Measurements from ENCODE around the gene SSH2. TPM values are rescaled to one million over a fixed set of nuclear protein-coding genes. Genes with fewer than 3 reads are reported as not detected.

SSH2 gene
- total and polyA plus RNA-seq, 2 donors from 2014 or later: 19.7 to 62.5 TPM

- FAIRE-seq (no peak), DNase-seq (no peak)
- no peak overlapping the region for H3K9ac ChIP-seq (ENCODE audit: low read length in 3 of 3)
- H3K4me1 ChIP-seq (ENCODE audit: control insufficient read depth in 2 of 3, insufficient read depth in 2 of 3, low read depth in 1 of 3, low read length in 3 of 3): peaks cover 4 to 7% (median 6%) of the 10 kb centered on the region in 3 donors
- H3K27me3 ChIP-seq (ENCODE audit: control insufficient read depth, insufficient read depth, low read length): no peaks in the 10 kb centered on the region
- no peak overlapping the region for H3K4me3 ChIP-seq (ENCODE audit: low read length in 3 of 3)
- intact Hi-C loops (cut with DNase I): no loop called here
- H3K36me3 ChIP-seq (ENCODE audit: control insufficient read depth in 2 of 3, insufficient read depth in 3 of 3, low read length in 3 of 3): no peaks in the 10 kb centered on the region
- no peak for TF ChIP-seq CTCF (IDR thresholded peaks at IDR 0.05; ENCODE audit: borderline replicate concordance, extremely low read depth, insufficient read depth)
- H3K9me3 ChIP-seq (ENCODE audit: control insufficient read depth in 2 of 3, insufficient read depth in 1 of 3, low read length in 3 of 3): no peaks in the 10 kb centered on the region
- no peak overlapping the region for H3K27ac ChIP-seq (ENCODE audit: low read depth in 2 of 2, low read length in 2 of 2)
Observed at GRCh38 chr17:29846298-29846697, 83.7 kb downstream of the SSH2 start.

GRCh38 chr17:29844339-29845048 lies 85.5 kb downstream of the SSH2 start:
- TF ChIP-seq CTCF (IDR thresholded peaks at IDR 0.05; ENCODE audit: borderline replicate concordance, extremely low read depth, insufficient read depth): no peak
- intact Hi-C loops (cut with DNase I): no loop called here
- H3K9ac ChIP-seq (ENCODE audit: low read length in 3 of 3): no peak overlapping the region
- DNase-seq: peak in 4 of 5 donors; percentile 25 to 71 (median 57)
- no peaks in the 10 kb centered on the region for H3K9me3 ChIP-seq (ENCODE audit: control insufficient read depth in 2 of 3, insufficient read depth in 1 of 3, low read length in 3 of 3)
- no peak for FAIRE-seq
- H3K4me3 ChIP-seq (ENCODE audit: low read length in 3 of 3): no peak overlapping the region
- H3K36me3 ChIP-seq (ENCODE audit: control insufficient read depth in 2 of 3, insufficient read depth in 3 of 3, low read length in 3 of 3): no peaks in the 10 kb centered on the region
- no peak overlapping the region for H3K27ac ChIP-seq (ENCODE audit: low read depth in 2 of 2, low read length in 2 of 2)
- H3K4me1 ChIP-seq (ENCODE audit: control insufficient read depth in 2 of 3, insufficient read depth in 2 of 3, low read depth in 1 of 3, low read length in 3 of 3): peaks cover 4 to 7% (median 6%) of the 10 kb centered on the region in 3 donors
- no peaks in the 10 kb centered on the region for H3K27me3 ChIP-seq (ENCODE audit: control insufficient read depth, insufficient read depth, low read length)

GRCh38 chr17:29840884-29841283 lies 89.1 kb downstream of the SSH2 start:
- H3K9me3 ChIP-seq (ENCODE audit: control insufficient read depth in 2 of 3, insufficient read depth in 1 of 3, low read length in 3 of 3): no peaks in the 10 kb centered on the region
- H3K9ac ChIP-seq (ENCODE audit: low read length in 3 of 3): no peak overlapping the region
- DNase-seq: no peak
- H3K27me3 ChIP-seq (ENCODE audit: control insufficient read depth, insufficient read depth, low read length): no peaks in the 10 kb centered on the region
- no peak overlapping the region for H3K4me3 ChIP-seq (ENCODE audit: low read length in 3 of 3)
- no peaks in the 10 kb centered on the region for H3K36me3 ChIP-seq (ENCODE audit: control insufficient read depth in 2 of 3, insufficient read depth in 3 of 3, low read length in 3 of 3)
- no peak for TF ChIP-seq CTCF (IDR thresholded peaks at IDR 0.05; ENCODE audit: borderline replicate concordance, extremely low read depth, insufficient read depth)
- peaks cover 0 to 4% (median 4%) of the 10 kb centered on the region in 3 donors for H3K4me1 ChIP-seq (ENCODE audit: control insufficient read depth in 2 of 3, insufficient read depth in 2 of 3, low read depth in 1 of 3, low read length in 3 of 3)
- FAIRE-seq: no peak
- no peak overlapping the region for H3K27ac ChIP-seq (ENCODE audit: low read depth in 2 of 2, low read length in 2 of 2)
- intact Hi-C loops (cut with DNase I): no loop called here

All from kidney (tissue), 14 donors.